HG02610 (cell line): ENCODE results near the gene CNTN4.

Source experiments
- ATAC-seq: cut with Tn5 transposase; IDR thresholded peaks from one replicate; pipeline ENCODE4 v1.9.1; 2021; ENCODE audit warnings: mild to moderate bottlenecking, moderate library complexity; ENCODE audit not compliant: unreplicated experiment

Gene CNTN4

GRCh38 chr3:2375376-2375775 lies 276.7 kb downstream of the CNTN4 start:
- ATAC-seq, result no peak

GRCh38 chr3:2377281-2377680 lies 278.6 kb downstream of the CNTN4 start:
- no peak for ATAC-seq

DNA sequence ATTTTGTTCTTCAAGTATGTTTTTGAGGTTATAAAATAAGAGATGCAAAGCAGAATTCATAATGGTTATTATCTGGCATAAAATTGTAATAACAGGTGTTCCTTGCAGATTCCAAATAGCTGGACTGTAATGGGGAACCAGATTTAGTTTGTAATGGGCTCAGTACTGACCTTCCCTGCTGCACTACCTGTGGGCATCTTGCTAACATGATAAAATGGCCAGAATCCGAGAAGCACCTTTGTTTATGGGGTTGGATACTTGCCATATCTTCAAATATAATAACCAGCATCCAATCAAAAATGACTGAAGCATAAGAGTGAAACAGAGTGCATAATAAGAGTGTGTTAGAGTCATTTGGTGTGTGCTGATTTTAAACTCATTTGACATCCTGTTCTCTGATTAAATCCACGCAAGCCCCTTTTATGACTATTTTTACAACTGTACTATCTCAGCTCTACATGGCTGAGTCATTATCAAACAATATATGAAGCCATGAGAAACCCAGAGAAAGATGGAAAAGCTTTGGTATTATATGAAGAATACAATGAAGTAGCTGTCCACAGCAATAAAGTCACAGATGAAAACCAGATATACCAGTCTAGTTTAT lies 292.4 kb downstream of the CNTN4 start:
- ATAC-seq, result no peak

DNA sequence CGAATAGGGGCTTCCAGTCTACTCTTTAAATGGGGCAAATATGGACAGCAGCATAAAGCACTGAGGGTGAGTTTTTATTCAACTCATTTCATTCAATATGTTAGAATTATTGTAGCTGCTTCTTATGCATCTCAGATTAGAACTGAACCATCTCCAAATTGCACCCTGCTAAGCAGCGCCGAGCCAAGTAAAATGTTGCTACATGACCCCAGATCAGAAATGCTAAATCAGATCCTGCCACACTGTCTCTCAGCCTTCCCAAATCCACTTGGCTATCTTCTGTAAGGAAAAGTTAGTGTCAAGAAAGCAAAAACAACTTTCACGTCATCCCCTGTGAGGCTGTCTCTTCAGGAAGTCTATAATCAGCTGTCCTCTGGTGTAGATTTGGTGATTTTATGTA lies 293.2 kb downstream of the CNTN4 start:
- ATAC-seq, result no peak

- ATAC-seq, result no peak
Observed at GRCh38 chr3:2392981-2393380, 294.3 kb downstream of the CNTN4 start.

DNA sequence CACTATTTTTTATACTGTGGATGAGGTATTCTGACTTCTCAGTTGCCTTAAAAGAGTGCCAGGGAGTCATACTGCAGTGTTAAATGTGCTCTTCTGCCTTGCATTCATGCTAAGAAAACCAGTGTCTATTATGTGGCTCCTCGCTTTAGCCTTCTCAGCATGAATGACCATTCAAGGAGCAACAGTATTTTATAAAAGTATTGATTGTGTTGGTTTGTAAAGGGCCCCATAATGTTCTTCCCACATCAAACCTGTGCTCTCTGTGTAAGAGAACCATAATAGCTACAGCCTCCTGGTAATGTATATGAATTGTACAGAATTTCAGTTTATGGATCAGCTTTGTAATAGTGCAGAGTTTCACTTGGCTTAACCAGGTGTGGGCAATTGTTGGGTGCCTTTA lies 316.4 kb downstream of the CNTN4 start:
- no peak for ATAC-seq

GRCh38 chr3:2420919-2421318 lies 322.3 kb downstream of the CNTN4 start:
- ATAC-seq, result no peak

- ATAC-seq, result no peak
Observed at GRCh38 chr3:2423143-2423542, 324.5 kb downstream of the CNTN4 start.

DNA sequence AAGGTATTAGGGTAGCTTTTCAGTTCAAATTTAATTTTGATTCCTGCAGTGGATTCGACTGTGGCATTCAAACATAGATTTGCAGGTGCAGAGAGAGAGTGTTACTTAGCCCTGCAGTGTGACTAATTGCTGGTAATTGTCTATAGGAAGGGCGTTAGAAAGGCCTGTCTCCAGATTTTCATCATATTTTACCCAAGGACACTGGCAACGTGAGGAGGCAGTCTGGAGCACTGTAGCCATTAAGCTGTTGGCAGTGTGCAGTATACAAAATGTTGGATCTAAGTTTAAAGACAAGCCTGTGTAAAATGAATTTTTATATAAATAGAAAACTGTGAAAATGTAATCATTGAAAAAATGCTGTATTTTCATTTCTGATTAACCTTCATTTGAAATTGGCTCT lies 342.9 kb downstream of the CNTN4 start:
- no peak for ATAC-seq

GRCh38 chr3:2446146-2446545 lies 347.5 kb downstream of the CNTN4 start:
- ATAC-seq, result no peak

- ATAC-seq, result no peak
Observed at GRCh38 chr3:2452249-2452648, 353.6 kb downstream of the CNTN4 start.

DNA sequence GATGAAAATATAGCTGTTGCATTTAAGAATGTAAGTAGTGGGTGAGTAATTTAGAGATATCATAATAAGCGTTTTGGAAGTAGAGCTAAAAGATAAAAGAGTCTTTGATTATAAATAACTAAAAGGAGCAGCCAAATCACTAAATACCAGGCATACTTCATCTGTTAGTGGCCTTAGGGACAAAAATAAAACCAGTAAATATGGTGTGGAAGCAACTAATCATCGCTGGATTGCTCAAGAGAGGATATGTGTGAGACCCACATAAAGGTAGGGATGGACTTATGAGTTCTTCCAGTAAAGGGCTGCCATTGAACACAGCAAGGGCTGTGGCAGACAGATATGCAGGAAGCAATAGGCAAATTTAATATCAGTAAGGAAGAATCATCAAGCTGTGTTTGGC lies 356.2 kb downstream of the CNTN4 start:
- ATAC-seq, result no peak

DNA sequence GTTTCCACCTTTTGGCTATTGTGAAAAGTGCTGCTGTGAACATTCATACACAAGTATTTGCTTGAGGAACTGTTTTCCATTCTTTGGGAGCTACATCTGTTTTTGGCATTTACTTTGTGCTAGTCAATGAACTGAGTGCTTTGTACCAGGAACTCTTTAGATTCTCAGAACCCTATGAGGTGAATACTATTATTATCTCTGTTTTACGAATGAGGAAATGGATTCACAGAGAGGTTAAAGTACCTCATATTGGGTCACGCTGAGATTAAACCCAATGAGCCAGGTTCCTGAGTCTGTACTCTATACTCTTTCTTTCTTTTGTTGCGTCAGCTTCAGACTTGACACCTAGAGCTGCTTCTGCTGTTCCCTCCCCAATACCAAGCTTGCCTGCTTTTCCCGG lies 358.1 kb downstream of the CNTN4 start:
- no peak for ATAC-seq

DNA sequence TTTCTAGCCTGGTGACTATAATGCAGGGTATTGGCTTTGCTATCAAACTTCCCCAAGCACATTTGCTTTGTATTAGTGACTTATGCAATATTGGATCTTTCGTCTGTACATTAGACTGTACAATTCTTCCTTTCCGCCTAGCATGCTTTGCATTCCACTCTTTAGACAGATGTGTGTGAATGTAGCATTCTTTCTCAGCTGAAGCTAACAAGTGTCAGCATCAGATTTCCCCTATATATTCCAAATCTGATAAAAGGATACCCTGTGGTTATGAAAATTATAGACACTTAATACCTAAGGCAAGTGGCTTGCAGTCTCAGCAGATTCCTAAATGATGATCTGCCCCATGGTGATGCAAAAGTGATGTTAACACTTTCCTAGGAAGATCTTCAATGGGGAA lies 360.1 kb downstream of the CNTN4 start:
- ATAC-seq, result no peak

GRCh38 chr3:2465842-2466241 lies 367.2 kb downstream of the CNTN4 start:
- no peak for ATAC-seq

DNA sequence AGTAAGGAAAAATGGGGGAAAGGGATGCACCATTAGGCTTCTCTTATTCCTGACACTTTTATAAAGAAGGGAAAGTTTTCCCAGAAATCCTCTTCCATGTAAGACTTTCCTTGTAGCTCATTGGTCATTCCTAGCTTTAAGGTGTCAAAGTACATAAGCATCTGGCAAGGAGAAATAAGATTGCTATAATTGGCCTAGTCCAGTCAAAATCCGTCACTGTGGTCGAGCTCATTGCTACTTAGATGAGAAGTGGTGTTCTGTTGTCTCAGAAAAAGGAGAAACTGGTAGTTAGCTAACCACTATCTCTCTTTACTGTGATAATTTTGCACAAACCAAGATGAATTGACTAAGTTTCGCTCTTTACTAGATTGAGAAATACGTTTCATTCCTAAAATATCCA lies 370.1 kb downstream of the CNTN4 start:
- ATAC-seq, result no peak

DNA sequence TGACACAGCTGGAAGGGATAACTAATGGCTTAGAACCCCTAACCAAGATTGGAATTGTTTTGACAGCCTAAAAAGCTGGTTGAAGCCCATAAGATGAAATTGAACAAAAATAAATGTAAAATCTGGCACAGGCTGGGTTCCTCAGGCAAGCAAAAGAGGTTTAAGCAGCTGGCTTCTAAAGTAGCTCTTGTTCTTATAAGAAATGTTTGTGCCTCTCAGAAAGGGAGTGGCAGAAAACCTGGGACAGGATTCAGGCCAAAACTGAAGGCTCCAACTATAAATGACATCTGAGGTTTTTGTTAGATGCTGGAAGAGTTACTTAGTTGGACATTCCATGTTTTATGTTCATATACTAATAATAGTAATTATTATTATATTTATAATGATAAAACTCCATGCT lies 378.3 kb downstream of the CNTN4 start:
- no peak for ATAC-seq

DNA sequence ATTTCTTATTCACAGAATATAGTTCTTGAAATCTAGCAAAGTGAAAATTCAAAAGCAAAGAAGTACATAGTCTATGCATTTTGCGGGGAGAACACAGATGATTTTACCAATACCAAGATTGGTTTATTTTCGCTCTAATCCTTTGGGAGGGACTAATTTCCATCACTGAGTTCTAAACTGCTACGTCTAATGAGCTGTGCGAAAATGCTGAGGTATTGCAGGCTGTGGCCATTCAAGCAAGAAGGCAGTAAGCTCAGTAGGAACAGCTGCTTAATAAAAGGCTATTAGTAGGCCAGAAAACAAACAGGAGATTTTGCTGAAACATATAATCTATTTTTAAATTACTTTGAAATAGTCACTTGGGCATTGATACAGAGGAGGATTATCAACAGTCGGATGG lies 379.0 kb downstream of the CNTN4 start:
- ATAC-seq, result no peak

DNA sequence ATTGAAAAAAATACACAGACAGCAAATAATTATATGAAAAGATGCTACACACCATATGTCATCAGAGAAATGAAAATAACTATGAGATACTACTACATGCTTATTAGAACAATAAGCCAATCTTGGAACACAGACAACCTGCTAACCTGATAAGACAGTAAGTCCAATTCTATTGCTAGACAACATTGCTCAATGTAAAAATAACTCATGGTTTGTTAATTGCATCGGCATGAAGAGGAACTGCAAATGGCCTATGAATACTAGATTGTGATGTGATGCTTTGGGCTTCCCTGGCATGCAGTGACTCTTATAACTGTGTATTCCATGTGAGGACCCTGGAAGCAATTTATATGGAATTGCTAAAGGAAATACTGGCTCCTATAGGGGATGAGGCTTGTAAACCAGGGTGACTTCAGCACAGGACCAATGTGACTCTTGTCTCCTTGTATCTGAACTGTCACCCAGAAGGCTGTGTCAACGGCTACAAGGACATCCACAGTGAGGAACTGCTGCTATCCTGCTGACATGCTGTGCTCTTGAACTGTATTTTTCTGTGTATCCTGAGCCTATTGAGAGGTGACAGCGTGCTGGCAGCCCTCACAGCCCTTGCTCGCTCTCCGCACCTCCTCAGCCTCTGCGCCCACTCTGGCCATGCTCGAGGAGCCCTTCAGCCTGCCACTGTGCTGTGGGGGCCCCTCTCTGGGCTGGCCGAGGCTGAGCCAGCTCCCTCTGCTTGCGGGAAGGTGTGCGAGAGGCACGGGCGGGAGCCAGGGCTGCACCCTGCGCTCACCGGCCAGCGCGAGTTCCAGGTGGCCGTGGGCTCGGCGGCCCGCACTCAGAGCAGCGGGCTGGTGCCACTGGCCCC lies 385.7 kb downstream of the CNTN4 start:
- ATAC-seq, result no peak

DNA sequence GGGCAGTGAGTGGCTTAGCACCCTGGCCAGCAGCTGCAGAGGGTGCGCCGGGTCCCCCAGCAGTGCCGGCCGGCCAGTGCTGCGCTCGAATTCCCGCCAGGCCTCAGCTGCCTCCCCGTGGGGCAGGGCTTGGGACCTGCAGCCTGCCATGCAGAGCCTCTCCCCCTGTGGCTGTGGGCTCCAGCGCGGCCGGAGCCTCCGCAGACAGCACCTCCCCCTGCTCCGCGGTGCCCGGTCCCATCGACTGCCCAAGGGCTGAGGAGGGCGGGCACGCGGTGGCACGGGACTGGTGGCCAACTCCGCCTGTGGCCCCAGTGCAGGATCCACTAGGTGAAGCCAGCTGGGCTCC lies 386.3 kb downstream of the CNTN4 start:
- no peak for ATAC-seq

DNA sequence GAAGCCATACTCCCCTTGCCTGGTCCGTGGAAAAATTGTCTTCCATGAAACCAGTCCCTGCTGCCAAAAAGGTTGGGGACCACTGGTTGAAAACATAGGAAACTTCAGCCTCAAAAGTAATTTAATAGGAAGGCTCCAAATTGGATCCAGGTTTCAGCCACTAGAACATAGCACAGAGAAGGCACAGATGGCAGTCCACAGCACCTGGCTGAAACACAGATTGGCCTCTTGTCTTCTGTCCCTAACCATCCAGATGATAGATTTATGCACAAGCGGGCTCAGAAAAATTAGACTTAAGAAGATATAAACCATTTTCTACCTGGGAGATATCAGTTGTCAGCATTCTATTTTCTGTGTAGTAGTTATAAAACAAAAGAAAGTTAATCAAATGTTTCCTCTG lies 397.1 kb downstream of the CNTN4 start:
- ATAC-seq, result no peak

DNA sequence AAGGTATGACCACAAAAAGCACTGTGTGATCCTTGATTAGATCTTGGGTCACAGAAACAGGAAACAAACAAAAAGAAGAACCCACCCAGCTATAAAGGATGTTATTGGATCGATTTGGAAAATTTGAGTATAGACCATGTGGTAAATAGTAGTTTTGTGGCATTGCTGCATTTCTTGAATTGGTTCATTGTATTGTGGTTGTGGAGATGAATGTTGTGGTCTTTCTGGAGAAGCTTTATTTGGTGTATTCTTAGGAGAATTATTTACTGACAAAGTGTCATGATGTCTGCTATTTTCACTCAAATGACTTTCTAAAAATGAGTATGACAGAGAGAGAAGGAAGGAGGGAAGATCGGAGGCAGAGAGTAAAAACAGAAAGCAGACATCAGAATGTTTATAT lies 406.2 kb downstream of the CNTN4 start:
- no peak for ATAC-seq

DNA sequence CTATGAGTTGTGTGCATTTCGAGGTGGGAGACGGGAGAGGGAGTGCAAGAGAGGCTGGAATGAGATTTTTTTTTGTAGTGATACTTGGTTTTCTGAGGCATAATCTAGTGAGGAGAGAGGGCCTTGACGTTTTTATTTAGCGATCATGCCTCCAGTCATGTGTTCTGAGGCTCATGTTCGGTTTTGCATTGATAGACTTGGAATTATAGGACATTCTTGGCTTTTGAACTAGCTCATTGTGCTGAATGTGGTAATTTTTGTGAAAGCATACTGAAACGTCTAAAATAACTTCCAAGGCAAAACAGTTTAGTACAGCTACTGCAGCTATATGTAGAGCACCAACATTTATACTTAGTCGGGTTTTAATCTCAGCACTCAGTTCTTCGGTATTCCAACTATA lies 408.1 kb downstream of the CNTN4 start:
- no peak for ATAC-seq
